IPS DF 6.9 (cell line): ENCODE measurements around the gene OTUD5.

ENCODE experiments used
- DNase-seq: peaks from one replicate; pipeline ENCODE4 v3.0.0-alpha.2; 2013; ENCODE audit warnings: low read depth, low spot score
- H3K27ac ChIP-seq: one replicate; pipeline ENCODE4 v1.5.1; 2013; ENCODE audit warnings: low read length, control low read depth
- H3K27me3 ChIP-seq: 2 replicates; pipeline ENCODE4 v1.6.1; 2013; ENCODE audit warnings: mild to moderate bottlenecking, low read length; ENCODE audit not compliant: control insufficient read depth, insufficient read depth
- H3K36me3 ChIP-seq: 2 replicates; pipeline ENCODE4 v1.6.1; 2013; ENCODE audit warnings: low read length; ENCODE audit not compliant: control insufficient read depth, insufficient read depth
- H3K4me1 ChIP-seq: 2 replicates; pipeline ENCODE4 v1.6.1; 2013; ENCODE audit warnings: low read length; ENCODE audit not compliant: control insufficient read depth, insufficient read depth
- H3K4me3 ChIP-seq: 2 replicates; pipeline ENCODE4 v1.5.1; 2013; ENCODE audit warnings: mild to moderate bottlenecking, low read length
- H3K9me3 ChIP-seq: 2 replicates; pipeline ENCODE4 v1.6.1; 2013; ENCODE audit warnings: low read length, inconsistent platforms; ENCODE audit not compliant: control insufficient read depth, insufficient read depth
- WGBS: extraction: QIAGEN DNeasy Blood & Tissue Kit; methylation state at CpG from one replicate; pipeline ENCODE4 v1.1.7; 2013; ENCODE audit warnings: mixed read lengths, missing lambda C conversion rate; ENCODE audit not compliant: insufficient read length, insufficient coverage; 5-methylcytosine and 5-hydroxymethylcytosine counted together

Gene OTUD5

GRCh38 chrX:48957477-48957826 is at the start of gene OTUD5:
Gene OTUD5 (minus strand): TSS chrX:48957607. CDS start chrX:48957570, 37 bp downstream.
- WGBS: no CpG with 5 or more reads among the region's 53 CpGs
- Histone ChIP-seq H3K36me3 (peaks cover 4% of the 10 kb centered on the region; the same call in 1 of the 2 replicates), H3K27me3 (no peaks in the 10 kb centered on the region), H3K9me3 (no peaks in the 10 kb centered on the region), H3K4me3 (peak within 1 kb of the TSS; percentile 71; the same call in 1 of the 2 replicates), H3K4me1 (no peaks in the 10 kb centered on the region), H3K27ac (no peak within 1 kb of the TSS)
- DNase-seq: no peak

- Histone ChIP-seq H3K4me3 (no peak overlapping the region), H3K27me3 (no peaks in the 10 kb centered on the region), H3K36me3 (peaks cover 7% of the 10 kb centered on the region; the same call in 1 of the 2 replicates), H3K27ac (no peak overlapping the region), H3K4me1 (no peaks in the 10 kb centered on the region; the same call in 1 of the 2 replicates), H3K9me3 (no peaks in the 10 kb centered on the region)
- no CpG with 5 or more reads among the region's 5 CpGs for WGBS
- DNase-seq: no peak
These were observed 46.3 kb upstream of the OTUD5 start for GRCh38 chrX:49003696-49004095.

DNA sequence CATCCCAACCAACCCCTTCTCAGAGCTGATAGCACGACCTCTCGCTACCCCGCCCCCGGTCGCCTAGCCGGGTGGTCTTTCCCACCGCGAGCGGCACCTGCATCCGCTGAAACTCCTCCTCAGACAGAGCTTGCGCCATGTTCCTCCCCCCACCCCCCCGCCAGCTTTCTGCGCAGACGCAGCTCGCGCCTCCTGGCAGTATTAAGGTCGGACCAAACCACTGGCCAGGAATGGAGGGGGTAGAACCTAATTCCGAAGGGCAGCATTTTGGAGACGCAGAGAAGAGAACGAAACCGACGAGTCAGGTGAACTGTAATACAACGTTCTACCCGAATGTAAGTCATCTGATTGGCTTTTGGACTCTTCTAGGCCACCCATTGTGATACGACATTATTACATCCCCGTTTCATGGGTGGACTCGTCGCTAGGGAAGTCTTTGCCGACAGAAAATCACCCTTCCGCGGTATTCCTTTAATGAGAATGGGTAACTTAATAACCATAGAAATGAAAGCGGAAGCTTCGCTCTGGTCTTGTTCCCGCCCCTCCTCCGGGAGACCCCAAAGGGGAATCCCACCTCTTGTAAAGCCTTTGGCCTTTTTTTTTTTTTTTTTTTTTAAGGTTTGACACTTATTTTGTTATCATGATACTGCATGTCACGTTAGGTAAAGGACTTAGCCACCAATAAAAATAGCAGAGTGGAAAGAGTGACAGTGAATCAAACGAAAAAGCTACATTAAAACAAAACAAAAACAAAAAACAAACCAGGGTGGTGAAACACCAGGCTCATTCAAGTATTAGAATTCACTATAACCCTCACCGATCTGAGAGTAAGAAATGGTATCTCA is 44.9 kb upstream of the OTUD5 start, which contains the start of gene GRIPAP1:
GRIPAP1 (minus strand) TSS at position 174 of the 845 bp plus-strand sequence; CDS start at position 139, 35 bp downstream.
- Histone ChIP-seq H3K27ac (no peak within 1 kb of the TSS), H3K9me3 (no peaks in the 10 kb centered on the region), H3K36me3 (peaks cover 14% of the 10 kb centered on the region; the same call in 1 of the 2 replicates), H3K27me3 (no peaks in the 10 kb centered on the region), H3K4me3 (peak within 1 kb of the TSS; percentile 95; the same call in 1 of the 2 replicates), H3K4me1 (no peaks in the 10 kb centered on the region; the same call in 1 of the 2 replicates)
- no CpG with 5 or more reads among the region's 38 CpGs for WGBS
- no peak for DNase-seq

- no peaks in the 10 kb centered on the region for H3K9me3 ChIP-seq
- DNase-seq: no peak
- H3K36me3 ChIP-seq: peaks cover 19% of the 10 kb centered on the region; the same call in 1 of the 2 replicates
- H3K4me1 ChIP-seq: no peaks in the 10 kb centered on the region; the same call in 1 of the 2 replicates
- H3K27me3 ChIP-seq: no peaks in the 10 kb centered on the region
- no CpG with 5 or more reads among the region's 17 CpGs for WGBS
- peak overlapping the region; percentile 95; the same call in 1 of the 2 replicates for H3K4me3 ChIP-seq
- H3K27ac ChIP-seq: no peak overlapping the region
These were observed 44.2 kb upstream of the OTUD5 start for GRCh38 chrX:49001521-49002090.

DNA sequence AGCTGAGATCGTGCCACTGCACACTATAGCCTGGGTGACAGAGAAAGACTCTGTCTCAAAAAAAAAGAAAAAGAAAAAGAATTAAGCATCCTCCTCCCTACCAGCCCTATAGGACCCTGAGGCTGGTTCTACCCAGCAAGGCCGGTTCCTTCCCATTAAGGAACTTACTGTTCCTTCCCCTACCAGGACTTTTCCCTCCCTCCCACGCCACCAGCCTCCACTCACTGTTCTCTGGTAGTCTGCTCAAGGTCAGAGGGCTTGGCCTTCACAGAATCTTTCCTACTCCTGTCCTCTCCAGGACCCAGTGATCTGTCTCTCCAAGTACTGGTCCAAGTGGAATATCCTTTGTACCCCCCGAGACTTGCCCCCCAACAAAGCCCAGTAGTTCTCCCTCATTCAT is 43.2 kb upstream of the OTUD5 start:
- Histone ChIP-seq H3K27ac (no peak overlapping the region), H3K4me3 (no peak overlapping the region), H3K36me3 (peaks cover 19% of the 10 kb centered on the region; the same call in 1 of the 2 replicates), H3K4me1 (no peaks in the 10 kb centered on the region; the same call in 1 of the 2 replicates), H3K27me3 (no peaks in the 10 kb centered on the region), H3K9me3 (no peaks in the 10 kb centered on the region)
- WGBS: no CpG with 5 or more reads among the region's 4 CpGs
- no peak for DNase-seq

GRCh38 chrX:48999030-48999429 is 41.6 kb upstream of the OTUD5 start:
- Histone ChIP-seq H3K4me1 (no peaks in the 10 kb centered on the region; the same call in 1 of the 2 replicates), H3K9me3 (no peaks in the 10 kb centered on the region), H3K27ac (no peak overlapping the region), H3K4me3 (no peak overlapping the region), H3K27me3 (no peaks in the 10 kb centered on the region), H3K36me3 (peaks cover 22% of the 10 kb centered on the region; the same call in 1 of the 2 replicates)
- no CpG with 5 or more reads among the region's 5 CpGs for WGBS
- no peak for DNase-seq

- no CpG with 5 or more reads among the region's 4 CpGs for WGBS
- Histone ChIP-seq H3K9me3 (no peaks in the 10 kb centered on the region), H3K4me1 (no peaks in the 10 kb centered on the region; the same call in 1 of the 2 replicates), H3K4me3 (no peak overlapping the region), H3K36me3 (peaks cover 22% of the 10 kb centered on the region; the same call in 1 of the 2 replicates), H3K27ac (no peak overlapping the region), H3K27me3 (no peaks in the 10 kb centered on the region)
- DNase-seq: no peak
These were observed 41.0 kb upstream of the OTUD5 start for GRCh38 chrX:48998391-48998790.

GRCh38 chrX:48997865-48998264 is 40.5 kb upstream of the OTUD5 start:
- H3K4me3 ChIP-seq: no peak overlapping the region
- peaks cover 24% of the 10 kb centered on the region; the same call in 1 of the 2 replicates for H3K36me3 ChIP-seq
- H3K9me3 ChIP-seq: no peaks in the 10 kb centered on the region
- no peaks in the 10 kb centered on the region; the same call in 1 of the 2 replicates for H3K4me1 ChIP-seq
- H3K27me3 ChIP-seq: no peaks in the 10 kb centered on the region
- WGBS: no CpG with 5 or more reads among the region's 1 CpG
- no peak for DNase-seq
- H3K27ac ChIP-seq: no peak overlapping the region

DNA sequence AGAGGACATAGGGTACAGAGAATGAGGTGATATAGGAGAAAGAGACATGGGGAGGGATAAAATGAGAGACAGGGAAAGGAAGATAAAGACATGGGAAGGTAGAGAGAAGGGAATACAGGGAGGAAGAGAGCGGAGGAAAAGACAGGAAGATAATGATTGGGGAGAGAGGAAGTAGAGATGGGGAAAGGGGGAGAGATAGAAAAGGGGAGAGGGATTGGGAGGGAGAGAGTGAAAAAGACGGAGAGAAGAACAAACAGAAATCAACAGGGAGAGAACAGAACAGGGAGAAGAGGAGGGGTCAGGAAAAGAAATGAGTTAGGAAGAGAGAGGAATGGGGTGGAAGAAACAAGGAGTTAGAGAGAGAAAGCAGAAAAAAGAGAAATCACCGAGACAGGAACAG is 40.0 kb upstream of the OTUD5 start:
- H3K9me3 ChIP-seq: no peaks in the 10 kb centered on the region
- H3K36me3 ChIP-seq: peaks cover 24% of the 10 kb centered on the region; the same call in 1 of the 2 replicates
- no peak overlapping the region for H3K4me3 ChIP-seq
- no peaks in the 10 kb centered on the region; the same call in 1 of the 2 replicates for H3K4me1 ChIP-seq
- no peak overlapping the region for H3K27ac ChIP-seq
- H3K27me3 ChIP-seq: no peaks in the 10 kb centered on the region
- WGBS: 100% methylated on average over 2 of the region's 3 CpGs
- DNase-seq: no peak

- Histone ChIP-seq H3K36me3 (peaks cover 24% of the 10 kb centered on the region; the same call in 1 of the 2 replicates), H3K27me3 (no peaks in the 10 kb centered on the region), H3K9me3 (no peaks in the 10 kb centered on the region), H3K27ac (no peak overlapping the region), H3K4me3 (no peak overlapping the region), H3K4me1 (no peaks in the 10 kb centered on the region; the same call in 1 of the 2 replicates)
- WGBS: no CpG with 5 or more reads among the region's 6 CpGs
- DNase-seq: no peak
These were observed 39.6 kb upstream of the OTUD5 start for GRCh38 chrX:48996969-48997368.
